HL-60/S4 treated with retinoic acid at 250 ng/mL for 4 days and 3 days (cell line): ENCODE results near the gene CFAP300.

Source experiments
- in situ Hi-C: fragments of 300-500 bp; cut with MboI; formaldehyde crosslinking; loops from 2 replicates; pipeline ENCODE4 v1.7.0; 2022; ENCODE audit warnings: low sequenced_read_pairs

The CFAP300 gene

GRCh38 chr11:102047305-102047924 lies at the start of gene CFAP300:
Gene CFAP300, plus strand, starts transcription at chr11:102047437. Its CDS starts 34 bp downstream, at chr11:102047471.
- in situ Hi-C loops = no loop called here

- in situ Hi-C loops = no loop called here
These were observed 45.4 kb upstream of the CFAP300 start for GRCh38 chr11:102001657-102002338.

DNA sequence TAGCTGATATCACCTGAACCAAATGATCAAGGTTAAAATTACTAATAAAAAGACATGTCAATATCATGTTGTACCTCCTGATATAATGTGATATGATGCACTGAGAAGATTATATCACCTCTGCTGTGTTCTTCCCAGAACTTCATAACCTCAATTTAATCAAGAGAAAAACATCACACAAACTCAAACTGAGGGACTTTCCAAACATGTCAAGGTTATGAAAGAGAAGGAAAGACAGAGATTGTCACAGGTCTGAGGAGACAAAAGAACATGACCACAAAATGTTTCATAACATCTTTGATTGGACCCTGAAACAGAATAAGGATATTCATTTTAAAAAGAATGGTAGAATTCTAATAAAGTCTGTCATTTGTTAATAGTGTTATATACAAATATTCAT lies 43.0 kb upstream of the CFAP300 start:
- in situ Hi-C loops = no loop called here

- in situ Hi-C loops = no loop called here
These were observed 41.9 kb upstream of the CFAP300 start for GRCh38 chr11:102005306-102005705.

GRCh38 chr11:102006835-102007566 lies 40.2 kb upstream of the CFAP300 start:
- in situ Hi-C loops = no loop called here

- in situ Hi-C loops = no loop called here
These were observed 39.4 kb upstream of the CFAP300 start for GRCh38 chr11:102007567-102008437.

GRCh38 chr11:102010776-102011494 lies 36.3 kb upstream of the CFAP300 start:
- in situ Hi-C loops = no loop called here

DNA sequence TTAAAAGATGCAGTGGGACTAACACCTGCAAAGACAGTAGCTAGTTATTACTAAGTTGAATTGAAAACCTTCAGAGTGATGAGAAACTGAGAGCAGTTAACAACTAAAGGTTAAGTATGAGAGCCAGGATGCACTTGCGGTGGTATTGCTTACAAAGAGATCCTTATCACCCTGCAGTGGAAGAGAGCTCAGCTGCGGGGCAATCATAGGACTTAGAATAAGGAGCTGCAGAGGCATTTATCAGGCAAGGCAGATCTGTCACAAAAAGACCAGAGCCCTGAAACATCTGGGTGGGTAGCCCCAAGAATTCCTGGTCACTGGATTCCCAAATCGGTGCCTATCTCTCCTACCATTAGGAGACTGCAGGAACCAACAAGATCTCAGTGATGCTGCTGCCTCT lies 34.3 kb upstream of the CFAP300 start:
- in situ Hi-C loops = no loop called here

DNA sequence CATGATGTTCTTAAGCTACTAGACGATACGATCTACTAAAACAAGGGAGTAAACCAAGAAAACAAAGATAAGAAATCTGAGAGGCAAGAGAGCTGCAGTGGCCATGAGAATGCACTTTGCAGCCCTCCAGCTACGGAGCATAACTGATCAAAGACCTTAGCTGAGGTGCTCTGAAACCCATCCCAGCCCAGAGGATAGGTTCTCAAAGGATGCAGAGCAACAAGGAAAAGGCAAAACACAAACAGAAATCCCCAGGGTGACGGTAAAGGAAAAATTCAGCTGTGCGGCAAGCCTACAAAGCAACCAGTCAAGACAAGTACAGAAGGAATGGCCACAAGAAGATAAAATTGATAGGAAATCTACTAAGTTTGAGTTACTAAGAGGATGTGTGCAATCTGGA lies 32.5 kb upstream of the CFAP300 start:
- in situ Hi-C loops = no loop called here

DNA sequence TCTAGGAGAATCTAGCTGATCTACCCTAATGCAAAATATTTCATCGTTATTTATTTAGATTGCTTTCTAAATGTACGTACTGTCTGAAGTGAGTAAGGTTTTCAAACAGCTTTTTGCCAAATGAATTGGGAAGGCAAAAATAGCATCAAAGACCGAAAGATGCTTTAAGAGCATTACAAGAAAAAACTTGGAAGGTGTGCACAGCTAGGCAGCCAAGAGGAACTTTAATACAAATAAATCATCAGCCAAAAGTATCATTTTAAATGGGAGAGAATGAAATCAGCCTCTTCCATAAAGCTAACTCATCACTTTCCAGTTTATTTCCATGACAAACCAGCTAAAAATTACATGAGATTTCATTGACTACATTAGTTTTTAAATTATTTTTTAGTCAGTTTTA lies 30.2 kb upstream of the CFAP300 start:
- in situ Hi-C loops = no loop called here

DNA sequence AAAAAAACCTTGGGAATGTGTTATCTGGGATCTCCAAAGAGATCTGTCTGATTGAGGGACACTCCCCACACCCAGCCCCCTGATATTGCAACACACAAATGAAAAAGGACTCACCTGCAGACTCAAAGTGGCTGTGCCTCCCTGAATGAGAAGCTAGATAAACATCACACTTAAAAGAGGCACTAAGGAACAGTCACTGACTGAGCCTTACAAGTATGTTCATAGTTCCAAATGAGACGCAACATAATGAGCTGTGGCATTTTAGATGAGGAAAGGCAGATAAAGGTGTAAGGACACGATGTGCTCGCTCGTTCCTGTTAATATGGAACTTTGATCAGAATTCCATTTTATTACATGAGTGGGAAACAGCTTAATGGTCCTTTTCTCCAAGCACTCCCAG lies 21.0 kb upstream of the CFAP300 start:
- in situ Hi-C loops = no loop called here

DNA sequence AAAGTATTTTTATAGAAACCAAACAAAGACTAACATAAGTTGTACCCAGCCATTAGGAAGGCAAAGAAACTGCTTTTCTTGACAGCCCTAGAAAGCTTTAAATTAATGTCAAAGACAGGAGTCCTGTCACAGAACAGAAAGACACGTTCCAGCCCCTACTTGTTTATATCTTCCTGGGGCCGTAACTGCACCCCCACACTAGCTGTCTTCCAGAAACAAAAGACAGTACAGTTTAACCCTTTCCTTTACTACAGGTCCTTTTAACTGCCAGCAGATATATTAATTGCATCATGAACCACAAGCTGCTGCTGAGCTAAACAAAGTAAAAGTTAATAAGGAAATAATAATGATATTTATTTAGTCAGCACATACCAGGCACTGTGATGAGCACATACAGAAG lies 20.3 kb upstream of the CFAP300 start:
- in situ Hi-C loops = no loop called here

- in situ Hi-C loops = no loop called here
These were observed 10.5 kb upstream of the CFAP300 start for GRCh38 chr11:102036757-102037156.

GRCh38 chr11:102046841-102047240 lies 396 bp upstream of the CFAP300 start:
- in situ Hi-C loops = no loop called here

DNA sequence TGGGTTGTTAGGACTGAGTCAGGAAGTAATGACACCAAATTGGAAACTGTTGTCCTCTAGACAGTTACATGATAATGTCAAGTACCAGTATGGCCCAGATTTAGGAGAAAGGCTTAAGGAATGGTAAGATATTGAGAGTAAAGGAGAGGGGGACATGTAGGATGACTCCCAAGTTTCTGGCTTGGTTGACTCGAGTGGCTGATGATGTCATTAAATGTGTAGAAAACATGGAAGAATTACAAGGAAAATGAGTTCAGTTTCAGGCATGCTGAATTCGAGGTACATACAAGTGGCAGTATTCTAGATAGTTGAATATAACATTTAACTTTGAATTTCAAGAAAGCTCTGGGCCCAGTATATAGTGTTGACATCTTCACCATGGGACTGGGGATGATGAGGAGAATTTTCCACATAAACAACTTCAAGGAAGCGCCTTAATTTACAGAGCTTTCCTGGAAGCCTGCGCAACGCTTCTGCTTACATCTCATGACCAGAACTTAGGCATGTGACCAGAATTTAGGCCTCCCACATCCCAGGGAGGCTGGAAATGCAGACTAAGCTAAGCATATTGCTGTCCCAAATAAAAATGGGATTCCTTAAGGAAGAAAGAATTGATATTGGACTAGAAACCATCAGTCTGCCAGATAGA lies 3.8 kb downstream of the CFAP300 start:
- in situ Hi-C loops = no loop called here

DNA sequence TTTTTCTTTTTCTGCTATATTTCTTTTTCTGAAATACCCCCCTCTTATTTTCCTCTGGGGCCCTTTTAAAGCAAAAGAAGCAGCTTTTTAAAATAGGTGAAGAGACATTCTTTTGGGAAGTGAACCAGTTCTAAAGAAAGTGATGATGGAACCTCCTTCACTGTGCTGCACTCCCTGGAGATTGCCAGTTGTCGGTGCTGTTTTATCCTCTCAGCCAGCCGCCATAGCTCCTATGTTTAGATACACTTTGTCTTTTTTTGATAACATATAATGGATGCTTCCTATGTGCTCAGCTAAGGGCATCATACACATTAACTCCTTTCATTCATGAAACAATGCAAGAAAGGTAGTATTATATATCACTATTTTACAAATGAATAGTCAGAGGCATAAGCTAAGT lies 14.0 kb downstream of the CFAP300 start:
- in situ Hi-C loops = no loop called here

- in situ Hi-C loops = no loop called here
These were observed 14.9 kb downstream of the CFAP300 start for GRCh38 chr11:102062106-102062505.

- in situ Hi-C loops = no loop called here
These were observed 17.1 kb downstream of the CFAP300 start for GRCh38 chr11:102064316-102064715.

- in situ Hi-C loops = no loop called here
These were observed 23.5 kb downstream of the CFAP300 start for GRCh38 chr11:102070766-102071165.
